AG04450 (cell line): ENCODE measurements around the gene POMGNT1. TPM values are rescaled to one million over a fixed set of nuclear protein-coding genes. Genes with fewer than 3 reads are reported as not detected.

Experiments used
- CTCF ChIA-PET: fragments of 300-600, 350-600 bp; formaldehyde crosslinking; extraction: SDS; loops from one replicate; lab custom pipeline; 2022; ENCODE audit warnings: antibody characterized with exemption, inconsistent platforms; lab: Charles Lee
- POLR2A ChIA-PET: fragments of 350-600 bp; formaldehyde crosslinking; extraction: SDS; loops from one replicate; lab custom pipeline; 2021; ENCODE audit warnings: antibody characterized with exemption, inconsistent platforms; lab: Yijun Ruan, JAX
- DNase-seq: peaks from one replicate; pipeline ENCODE4 v3.0.0-alpha.2; 2011; ENCODE audit warnings: low read depth, low spot score
- H3K27ac ChIP-seq: one replicate; pipeline ENCODE4 v1.5.1; 2012; ENCODE audit warnings: low read depth, low read length, control low read depth
- H3K27me3 ChIP-seq: one replicate; pipeline ENCODE4 v1.6.0; 2012; ENCODE audit warnings: low read length; ENCODE audit not compliant: control insufficient read depth, insufficient read depth
- H3K4me3 ChIP-seq: 2 replicates; pipeline ENCODE4 v1.5.1; 2011; ENCODE audit warnings: mild to moderate bottlenecking, low read depth, low read length, control low read depth
- H3K9me3 ChIP-seq: 2 replicates; pipeline ENCODE4 v1.5.1; 2012; ENCODE audit warnings: low read length; ENCODE audit not compliant: control insufficient read depth, insufficient read depth
- polyA plus RNA-seq: library from polyadenylated mRNA; depleted of rRNA; stranded (reverse); fragments of >200 nt; gene quantifications from 2 replicates; pipeline ENCODE4 v1.2.3, GENCODE V29; 2011
- TF ChIP-seq, protein P1 (sequence below): IDR thresholded peaks from 2 replicates; pipeline ENCODE4 v1.5.1; 2011; ENCODE audit warnings: low read depth, low read length, control low read depth, inconsistent platforms

POMGNT1 gene
- polyA plus RNA-seq, 1 experiment, result 41.9 TPM

DNA sequence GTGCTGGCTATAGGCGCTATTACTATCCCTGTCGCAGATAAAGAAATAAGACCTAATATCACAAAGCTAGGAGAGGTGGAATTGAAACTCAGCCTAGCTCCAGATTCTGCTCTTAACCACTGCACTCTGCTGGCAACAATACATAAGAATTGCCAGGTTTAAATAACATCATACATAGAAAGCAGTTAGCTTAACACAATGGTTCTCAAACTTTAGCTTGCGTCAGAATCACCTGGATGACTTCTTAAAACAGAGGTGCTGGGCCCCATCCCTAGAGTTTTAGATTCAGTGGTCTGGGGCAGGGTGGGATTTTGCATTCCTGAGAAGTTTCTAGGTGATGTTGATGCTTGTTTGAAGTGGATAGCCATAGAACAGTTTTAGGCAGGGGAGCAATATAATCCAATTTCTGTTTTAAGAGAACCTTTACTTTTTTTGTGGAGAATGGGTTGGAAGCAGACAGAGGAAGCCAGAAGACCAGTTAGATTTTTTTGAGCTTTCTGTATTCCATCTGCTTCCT is 1.1 kb upstream of the POMGNT1 start:
- Histone ChIP-seq H3K9me3 (no peaks in the 10 kb centered on the region; the same call in 1 of the 2 replicates), H3K4me3 (no peak overlapping the region), H3K27ac (no peak overlapping the region), H3K27me3 (no peaks in the 10 kb centered on the region)
- TF ChIP-seq, protein P1, sequence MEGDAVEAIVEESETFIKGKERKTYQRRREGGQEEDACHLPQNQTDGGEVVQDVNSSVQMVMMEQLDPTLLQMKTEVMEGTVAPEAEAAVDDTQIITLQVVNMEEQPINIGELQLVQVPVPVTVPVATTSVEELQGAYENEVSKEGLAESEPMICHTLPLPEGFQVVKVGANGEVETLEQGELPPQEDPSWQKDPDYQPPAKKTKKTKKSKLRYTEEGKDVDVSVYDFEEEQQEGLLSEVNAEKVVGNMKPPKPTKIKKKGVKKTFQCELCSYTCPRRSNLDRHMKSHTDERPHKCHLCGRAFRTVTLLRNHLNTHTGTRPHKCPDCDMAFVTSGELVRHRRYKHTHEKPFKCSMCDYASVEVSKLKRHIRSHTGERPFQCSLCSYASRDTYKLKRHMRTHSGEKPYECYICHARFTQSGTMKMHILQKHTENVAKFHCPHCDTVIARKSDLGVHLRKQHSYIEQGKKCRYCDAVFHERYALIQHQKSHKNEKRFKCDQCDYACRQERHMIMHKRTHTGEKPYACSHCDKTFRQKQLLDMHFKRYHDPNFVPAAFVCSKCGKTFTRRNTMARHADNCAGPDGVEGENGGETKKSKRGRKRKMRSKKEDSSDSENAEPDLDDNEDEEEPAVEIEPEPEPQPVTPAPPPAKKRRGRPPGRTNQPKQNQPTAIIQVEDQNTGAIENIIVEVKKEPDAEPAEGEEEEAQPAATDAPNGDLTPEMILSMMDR, result no peak
- DNase-seq, result no peak
- ChIA-PET CTCF (interaction anchor here (2.7 kb wide), 1 partner anchor 24 kb away, joined by 9 read pairs; no protein-coding TSS in a partner anchor), POLR2A (interaction anchor here (1.1 kb wide), 1 partner anchor 67 kb away, joined by 3 read pairs; the partner anchor contains the start of gene PIK3R3)

DNA sequence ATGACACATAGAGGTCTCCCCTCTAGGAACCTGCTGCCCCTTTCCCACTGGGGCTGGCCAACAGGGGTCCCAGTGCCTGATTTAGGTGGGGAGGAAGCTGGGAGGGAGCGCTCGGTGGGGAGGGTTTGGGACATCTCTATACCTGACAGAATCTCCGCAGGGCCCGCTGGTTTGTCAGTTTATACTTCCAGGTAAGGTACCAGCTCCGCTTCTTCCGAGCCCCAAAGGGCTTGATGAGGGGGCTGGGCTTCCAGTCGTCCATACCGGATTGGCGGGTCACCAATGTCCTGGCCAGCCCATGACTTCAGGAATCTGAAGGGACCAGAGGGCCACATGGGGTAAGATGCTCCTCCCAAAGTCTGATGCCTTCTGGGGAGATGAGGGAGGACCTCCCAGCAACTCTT is 672 bp downstream of the POMGNT1 start:
- H3K9me3 ChIP-seq, result no peaks in the 10 kb centered on the region
- TF ChIP-seq, protein P1, result no peak
- peak overlapping the region; percentile 92 for H3K4me3 ChIP-seq
- no peak overlapping the region for H3K27ac ChIP-seq
- no peaks in the 10 kb centered on the region for H3K27me3 ChIP-seq
- POLR2A ChIA-PET, result no interaction called here
- CTCF ChIA-PET, result interaction anchor here (0.6 to 0.7 kb wide), 2 partner anchors 26 to 161 kb away, joined by 3 to 4 read pairs; no protein-coding TSS in a partner anchor
- no peak for DNase-seq

DNA sequence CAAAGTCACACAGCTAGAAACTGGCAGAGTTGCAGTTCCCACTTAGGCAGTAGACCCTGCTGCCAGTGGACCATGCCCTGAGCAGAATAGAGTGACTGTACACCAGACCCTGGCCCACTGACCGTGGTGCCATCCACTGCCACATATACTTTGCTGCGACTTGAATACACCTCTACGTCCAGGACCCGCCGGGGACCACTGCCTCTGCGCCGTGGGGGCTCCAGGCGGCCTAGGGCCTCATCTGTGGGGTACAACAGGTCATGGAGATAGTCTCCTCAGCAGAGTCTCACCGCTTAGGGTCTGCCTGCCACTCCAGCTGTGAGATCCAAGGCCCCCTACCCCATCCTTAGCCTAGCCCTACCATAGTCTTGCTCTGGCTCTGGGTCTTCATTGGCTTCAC is 1.6 kb downstream of the POMGNT1 start:
- Histone ChIP-seq H3K9me3 (no peaks in the 10 kb centered on the region), H3K27ac (no peak overlapping the region), H3K27me3 (no peaks in the 10 kb centered on the region), H3K4me3 (no peak overlapping the region)
- CTCF ChIA-PET, result interaction anchor here (1.5 kb wide), 1 partner anchor 15 kb away, joined by 4 read pairs; no protein-coding TSS in a partner anchor
- no peak for DNase-seq
- TF ChIP-seq, protein P1, result no peak
- POLR2A ChIA-PET, result no interaction called here

DNA sequence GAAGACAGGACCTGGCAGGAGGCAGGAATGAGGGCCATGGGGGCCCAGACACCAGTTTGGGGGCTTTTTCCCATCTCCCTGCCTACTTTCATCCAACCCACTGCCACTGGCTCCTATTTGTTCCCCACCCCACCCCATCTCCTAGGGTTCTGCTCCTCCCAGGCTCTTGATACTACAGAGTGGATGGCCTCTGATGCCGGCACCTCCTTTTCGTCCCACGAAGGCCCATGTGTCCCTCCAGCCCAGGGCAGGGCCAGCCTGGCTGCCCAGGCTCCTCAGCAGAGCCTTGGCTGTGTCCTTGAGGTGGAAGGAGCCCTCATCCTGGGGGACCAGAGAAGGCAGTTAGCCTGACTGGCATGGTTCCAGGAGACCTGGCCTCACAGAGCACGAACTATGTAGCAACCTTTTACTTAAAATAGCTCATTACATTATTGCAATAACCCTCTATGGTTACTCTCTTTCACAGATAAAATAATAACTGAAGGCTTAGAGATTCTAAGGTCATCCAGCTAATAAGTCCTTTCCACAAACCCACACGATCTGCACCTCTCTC is 3.5 kb downstream of the POMGNT1 start:
- no peak overlapping the region for H3K4me3 ChIP-seq
- no peaks in the 10 kb centered on the region for H3K9me3 ChIP-seq
- H3K27ac ChIP-seq, result no peak overlapping the region
- H3K27me3 ChIP-seq, result no peaks in the 10 kb centered on the region
- ChIA-PET POLR2A (no interaction called here), CTCF (interaction anchor here (1.5 kb wide), 1 partner anchor 13 kb away, joined by 4 read pairs; no protein-coding TSS in a partner anchor)
- TF ChIP-seq, protein P1, result no peak
- DNase-seq, result no peak

DNA sequence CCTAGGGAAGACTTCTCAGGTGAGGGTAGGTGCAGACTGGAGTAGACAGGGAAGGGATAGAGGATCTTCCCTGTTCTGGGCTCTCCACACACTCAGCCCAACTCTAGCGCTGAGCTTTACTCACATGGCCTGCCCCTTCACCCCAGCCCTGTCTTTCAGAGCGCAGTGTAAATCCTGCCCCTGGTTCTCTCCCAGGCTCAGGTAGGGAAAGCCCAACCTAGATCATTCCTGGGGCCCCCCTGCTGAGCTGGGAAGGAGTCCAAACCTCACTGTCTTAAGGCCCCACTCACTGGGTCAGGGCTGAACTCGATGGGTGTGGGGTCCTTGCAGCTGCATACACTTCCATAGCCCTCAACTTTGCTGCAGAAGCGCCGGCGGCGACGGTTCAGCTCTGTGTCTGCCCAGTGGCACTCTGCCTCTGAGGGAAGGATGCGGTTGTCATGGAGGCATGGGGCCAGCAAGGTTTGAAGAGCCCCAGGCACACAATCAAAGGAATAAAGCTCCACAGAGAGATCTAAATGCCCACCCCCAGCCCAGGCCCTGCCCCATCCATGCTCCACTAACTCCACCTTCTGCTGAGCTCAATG is 4.2 kb downstream of the POMGNT1 start:
- ChIA-PET CTCF (interaction anchor here (1.0 kb wide), 1 partner anchor 30 kb away, joined by 5 read pairs; no protein-coding TSS in a partner anchor), POLR2A (no interaction called here)
- H3K27ac ChIP-seq, result no peak overlapping the region
- no peak overlapping the region for H3K4me3 ChIP-seq
- DNase-seq, result no peak
- TF ChIP-seq, protein P1, result no peak
- no peaks in the 10 kb centered on the region for H3K27me3 ChIP-seq
- no peaks in the 10 kb centered on the region for H3K9me3 ChIP-seq
